ENCODE measurements around the gene PROZ. TPM values are rescaled to one million over a fixed set of nuclear protein-coding genes. Genes with fewer than 3 reads are reported as not detected.

PROZ gene
- total and polyA plus RNA-seq, 4 donors = not detected

GRCh38 chr13:113150550-113151365 lies 7.7 kb upstream of the PROZ start:
- no peaks in the 10 kb centered on the region for H3K9me3 ChIP-seq (ENCODE audit: control insufficient read depth in 4 of 4, insufficient read depth in 3 of 4, low read length in 3 of 4)
- no peak for TF ChIP-seq CTCF (IDR thresholded peaks at IDR 0.05; ENCODE audit: control extremely low read depth, extremely low read depth)
- H3K27me3 ChIP-seq (ENCODE audit: control insufficient read depth in 3 of 3, insufficient read depth in 3 of 3, low read length in 2 of 3) = peaks cover 0 to 6% (median 2%) of the 10 kb centered on the region in 3 donors
- ATAC-seq (ENCODE audit: insufficient read depth, low FRiP score) (no peak), DNase-seq (no peak)
- H3K9ac ChIP-seq (ENCODE audit: insufficient read depth in 1 of 2, low read length in 2 of 2) = no peak overlapping the region
- H3K27ac ChIP-seq (ENCODE audit: low read depth in 1 of 2, low read length in 1 of 2) = no peak overlapping the region
- 92 to 95% methylated on average over 31 of the region's 31 CpGs for WGBS, 2 donors
- no peaks in the 10 kb centered on the region for H3K36me3 ChIP-seq (ENCODE audit: control insufficient read depth in 4 of 4, insufficient read depth in 4 of 4, low read length in 4 of 4)
- H3K4me3 ChIP-seq = no peak overlapping the region
- H3K4me1 ChIP-seq (ENCODE audit: control insufficient read depth in 5 of 5, insufficient read depth in 5 of 5, low read length in 5 of 5) = peaks cover 0 to 21% (median 4%) of the 10 kb centered on the region in 5 donors

GRCh38 chr13:113151745-113152690 lies 6.4 kb upstream of the PROZ start:
- H3K4me3 ChIP-seq = no peak overlapping the region
- no peak overlapping the region for H3K27ac ChIP-seq (ENCODE audit: low read depth in 1 of 2, low read length in 1 of 2)
- no peaks in the 10 kb centered on the region for H3K9me3 ChIP-seq (ENCODE audit: control insufficient read depth in 4 of 4, insufficient read depth in 3 of 4, low read length in 3 of 4)
- peak; percentile 48 to 78 (median 71) for DNase-seq
- no peak overlapping the region for H3K9ac ChIP-seq (ENCODE audit: insufficient read depth in 1 of 2, low read length in 2 of 2)
- ATAC-seq (ENCODE audit: insufficient read depth, low FRiP score) = no peak
- WGBS, 2 donors = 58 to 68% methylated on average over 24 to 28 of the region's 28 CpGs
- peaks cover 0 to 6% (median 2%) of the 10 kb centered on the region in 3 donors for H3K27me3 ChIP-seq (ENCODE audit: control insufficient read depth in 3 of 3, insufficient read depth in 3 of 3, low read length in 2 of 3)
- H3K4me1 ChIP-seq (ENCODE audit: control insufficient read depth in 5 of 5, insufficient read depth in 5 of 5, low read length in 5 of 5) = peaks cover 0 to 21% (median 4%) of the 10 kb centered on the region in 5 donors
- no peaks in the 10 kb centered on the region for H3K36me3 ChIP-seq (ENCODE audit: control insufficient read depth in 4 of 4, insufficient read depth in 4 of 4, low read length in 4 of 4)
- no peak for TF ChIP-seq CTCF (IDR thresholded peaks at IDR 0.05; ENCODE audit: control extremely low read depth, extremely low read depth)

GRCh38 chr13:113152691-113152983 lies 5.8 kb upstream of the PROZ start:
- H3K36me3 ChIP-seq (ENCODE audit: control insufficient read depth in 4 of 4, insufficient read depth in 4 of 4, low read length in 4 of 4) = no peaks in the 10 kb centered on the region
- no peak for ATAC-seq (ENCODE audit: insufficient read depth, low FRiP score)
- H3K27me3 ChIP-seq (ENCODE audit: control insufficient read depth in 3 of 3, insufficient read depth in 3 of 3, low read length in 2 of 3) = peaks cover 0 to 6% (median 2%) of the 10 kb centered on the region in 3 donors
- 49 to 64% methylated on average over 2 of the region's 2 CpGs for WGBS, 2 donors
- peak overlapping the region in 1 of 2 donors; percentile 71 for H3K9ac ChIP-seq (ENCODE audit: insufficient read depth in 1 of 2, low read length in 2 of 2)
- DNase-seq = no peak
- TF ChIP-seq CTCF (IDR thresholded peaks at IDR 0.05; ENCODE audit: control extremely low read depth, extremely low read depth) = no peak
- peaks cover 0 to 21% (median 4%) of the 10 kb centered on the region in 5 donors for H3K4me1 ChIP-seq (ENCODE audit: control insufficient read depth in 5 of 5, insufficient read depth in 5 of 5, low read length in 5 of 5)
- H3K9me3 ChIP-seq (ENCODE audit: control insufficient read depth in 4 of 4, insufficient read depth in 3 of 4, low read length in 3 of 4) = no peaks in the 10 kb centered on the region
- peak overlapping the region in 1 of 2 donors; percentile 90 for H3K27ac ChIP-seq (ENCODE audit: low read depth in 1 of 2, low read length in 1 of 2)
- no peak overlapping the region for H3K4me3 ChIP-seq

Data from lung (tissue), 12 donors.